Trophoblast cell (in vitro differentiated cells and primary cell): ENCODE results near the gene SLX4IP.

ENCODE experiments used
- DNase-seq, 2 donors: peaks; one replicate each; pipeline ENCODE4 v3.0.0-alpha.2; 2016
- H2AFZ ChIP-seq: 2 replicates; pipeline ENCODE4 v1.6.1; 2013; ENCODE audit warnings: low read length, moderate library complexity, mild to moderate bottlenecking; ENCODE audit not compliant: insufficient read depth, poor library complexity
- H2AK5ac ChIP-seq: 2 replicates; pipeline ENCODE4 v1.6.1; 2013; ENCODE audit warnings: mild to moderate bottlenecking, low read length
- H2BK120ac ChIP-seq: 2 replicates; pipeline ENCODE4 v1.6.1; 2013; ENCODE audit warnings: low read length, mild to moderate bottlenecking, moderate library complexity; ENCODE audit not compliant: insufficient read depth, poor library complexity
- H2BK12ac ChIP-seq: 2 replicates; pipeline ENCODE4 v1.6.1; 2013; ENCODE audit warnings: mild to moderate bottlenecking, low read length, moderate library complexity
- H2BK5ac ChIP-seq: 2 replicates; pipeline ENCODE4 v1.6.1; 2013; ENCODE audit warnings: low read length, low read depth, moderate library complexity, mild to moderate bottlenecking; ENCODE audit not compliant: poor library complexity
- H3K14ac ChIP-seq: 2 replicates; pipeline ENCODE4 v1.6.1; 2013; ENCODE audit warnings: mild to moderate bottlenecking, low read length
- H3K18ac ChIP-seq: 2 replicates; pipeline ENCODE4 v1.6.1; 2013; ENCODE audit warnings: mild to moderate bottlenecking, low read length
- H3K23ac ChIP-seq: 2 replicates; pipeline ENCODE4 v1.6.1; 2013; ENCODE audit warnings: low read length
- H3K27ac ChIP-seq: 2 replicates; pipeline ENCODE4 v1.5.1; 2013; ENCODE audit warnings: low read depth, mild to moderate bottlenecking, inconsistent platforms, low read length, moderate library complexity
- H3K27me3 ChIP-seq: 2 replicates; pipeline ENCODE4 v1.6.1; 2013; ENCODE audit warnings: inconsistent platforms, mild to moderate bottlenecking, low read length, moderate library complexity; ENCODE audit not compliant: insufficient read depth
- H3K36me3 ChIP-seq, 2 experiments: 1 replicate in 1 of 2; 2 replicates in 1 of 2; pipeline ENCODE4 v1.6.1; 2013; ENCODE audit warnings: low read length in 2 of 2, mild to moderate bottlenecking in 2 of 2, moderate library complexity in 1 of 2; ENCODE audit not compliant: insufficient read depth in 2 of 2, control insufficient read depth in 1 of 2
- H3K4ac ChIP-seq: 2 replicates; pipeline ENCODE4 v1.6.1; 2013; ENCODE audit warnings: low read depth, mild to moderate bottlenecking, low read length, moderate library complexity
- H3K4me1 ChIP-seq, 2 experiments: 1 replicate in 1 of 2; 2 replicates in 1 of 2; pipeline ENCODE4 v1.6.1; 2013; ENCODE audit warnings: low read length in 2 of 2, mild to moderate bottlenecking in 2 of 2, moderate library complexity in 1 of 2; ENCODE audit not compliant: insufficient read depth in 2 of 2, control insufficient read depth in 1 of 2
- H3K4me2 ChIP-seq: 2 replicates; pipeline ENCODE4 v1.6.1; 2013; ENCODE audit warnings: inconsistent platforms, mild to moderate bottlenecking, low read length, moderate library complexity
- H3K4me3 ChIP-seq: 2 replicates; pipeline ENCODE4 v1.5.1; 2013; ENCODE audit warnings: mild to moderate bottlenecking, low read depth, low read length, inconsistent platforms
- H3K79me1 ChIP-seq: one replicate; pipeline ENCODE4 v1.6.1; 2013; ENCODE audit warnings: low read length
- H3K79me2 ChIP-seq: 2 replicates; pipeline ENCODE4 v1.6.1; 2013; ENCODE audit warnings: low read length, mild to moderate bottlenecking; ENCODE audit not compliant: control insufficient read depth, insufficient read depth, poor library complexity
- H3K9ac ChIP-seq: 2 replicates; pipeline ENCODE4 v1.6.1; 2013; ENCODE audit warnings: mild to moderate bottlenecking, low read length
- H3K9me3 ChIP-seq: 2 replicates; pipeline ENCODE4 v1.6.1; 2013; ENCODE audit warnings: low read depth, mild to moderate bottlenecking, control low read depth, inconsistent platforms, low read length; ENCODE audit not compliant: insufficient read depth
- H4K12ac ChIP-seq: 2 replicates; pipeline ENCODE4 v1.6.1; 2013; ENCODE audit warnings: low read depth, mild to moderate bottlenecking, low read length, moderate library complexity
- H4K8ac ChIP-seq: 2 replicates; pipeline ENCODE4 v1.6.1; 2013; ENCODE audit warnings: low read depth, mild to moderate bottlenecking, low read length, moderate library complexity
- H4K91ac ChIP-seq: one replicate; pipeline ENCODE4 v1.6.1; 2013; ENCODE audit warnings: low read depth, mild to moderate bottlenecking, low read length, moderate library complexity
- WGBS: extraction: QIAGEN DNeasy Blood & Tissue Kit; methylation state at CpG from one replicate; pipeline ENCODE4 v1.1.7; 2013; ENCODE audit warnings: missing lambda C conversion rate; ENCODE audit not compliant: insufficient read length, insufficient coverage; ENCODE audit errors: extremely low coverage; 5-methylcytosine and 5-hydroxymethylcytosine counted together

Gene SLX4IP

DNA sequence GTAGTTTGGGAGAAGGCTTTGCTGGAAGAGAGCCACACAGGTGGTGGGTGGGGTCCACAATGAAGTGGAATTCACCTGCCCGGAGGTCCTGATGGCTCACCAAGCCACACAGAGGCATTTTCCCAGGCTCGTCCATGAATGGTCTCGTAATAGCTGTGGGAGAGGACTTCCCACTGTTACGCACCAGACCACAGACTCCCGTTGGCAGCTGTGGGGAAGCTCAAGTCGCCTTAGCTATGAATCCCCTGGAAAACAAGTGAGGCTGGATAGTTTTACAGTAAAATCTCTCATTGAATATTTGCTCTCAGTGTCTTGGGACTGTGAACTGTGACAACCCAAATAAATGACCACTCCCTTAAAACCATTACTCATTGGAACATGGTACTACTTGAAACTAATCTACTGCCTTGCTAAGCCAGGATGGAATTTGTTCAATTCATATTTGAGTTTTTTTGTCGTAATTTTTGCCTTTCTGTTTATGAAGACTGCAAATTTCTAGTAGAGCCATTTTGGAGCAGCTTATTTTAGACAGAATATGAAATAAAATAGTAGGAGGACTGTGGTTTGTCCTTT is 159.3 kb downstream of the SLX4IP start:
- Histone ChIP-seq H2BK12ac (no peak overlapping the region), H3K4me1 (no peaks in the 10 kb centered on the region), H2AK5ac (no peak overlapping the region), H3K27me3 (no peaks in the 10 kb centered on the region), H3K36me3 (no peaks in the 10 kb centered on the region), H3K4me3 (no peak overlapping the region), H2BK120ac (no peak overlapping the region), H3K4ac (no peak overlapping the region), H3K23ac (no peak overlapping the region), H3K79me1 (no peaks in the 10 kb centered on the region), H4K91ac (no peak overlapping the region), H3K27ac (no peak overlapping the region), H4K8ac (no peak overlapping the region), H3K4me2 (no peak overlapping the region), H3K18ac (no peak overlapping the region), H3K79me2 (no peaks in the 10 kb centered on the region), H3K14ac (no peak overlapping the region), H4K12ac (no peak overlapping the region), H3K9ac (no peak overlapping the region), H3K9me3 (no peaks in the 10 kb centered on the region), H2AFZ (no peak overlapping the region), H2BK5ac (no peak overlapping the region)
- no peak for DNase-seq
- WGBS = no CpG with 5 or more reads among the region's 7 CpGs

DNA sequence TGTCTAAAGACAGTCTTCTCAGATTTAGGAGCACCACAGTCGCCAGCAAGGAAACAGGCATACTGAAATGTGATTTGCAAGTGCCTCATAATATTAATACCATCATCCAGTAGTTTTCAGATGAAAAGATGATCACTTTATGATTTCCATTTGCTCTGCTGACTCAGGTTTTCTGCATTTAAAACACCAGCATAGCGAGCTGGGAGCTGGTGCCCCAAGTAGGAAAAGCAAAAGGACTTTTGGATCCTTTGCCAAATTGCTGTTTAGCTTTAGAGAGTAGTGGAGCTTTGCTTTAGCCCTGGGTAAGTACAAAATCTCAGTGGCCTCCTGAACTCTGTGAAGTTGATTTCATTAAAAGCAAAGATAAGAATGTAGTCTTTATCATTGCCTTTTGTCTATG is 160.2 kb downstream of the SLX4IP start:
- H2BK12ac ChIP-seq = no peak overlapping the region
- H2AK5ac ChIP-seq = no peak overlapping the region
- H3K4me3 ChIP-seq = no peak overlapping the region
- no CpG with 5 or more reads among the region's 2 CpGs for WGBS
- no peaks in the 10 kb centered on the region for H3K79me2 ChIP-seq
- no peak overlapping the region for H3K18ac ChIP-seq
- H3K27me3 ChIP-seq = no peaks in the 10 kb centered on the region
- no peak overlapping the region for H3K9ac ChIP-seq
- H2BK120ac ChIP-seq = no peak overlapping the region
- no peaks in the 10 kb centered on the region for H3K36me3 ChIP-seq
- no peak overlapping the region for H3K4me2 ChIP-seq
- no peak for DNase-seq
- H4K12ac ChIP-seq = no peak overlapping the region
- no peaks in the 10 kb centered on the region for H3K4me1 ChIP-seq
- H4K8ac ChIP-seq = no peak overlapping the region
- H3K79me1 ChIP-seq = no peaks in the 10 kb centered on the region
- no peak overlapping the region for H4K91ac ChIP-seq
- no peak overlapping the region for H2BK5ac ChIP-seq
- H3K23ac ChIP-seq = no peak overlapping the region
- H3K27ac ChIP-seq = no peak overlapping the region
- no peak overlapping the region for H3K14ac ChIP-seq
- H3K9me3 ChIP-seq = no peaks in the 10 kb centered on the region
- no peak overlapping the region for H3K4ac ChIP-seq
- no peak overlapping the region for H2AFZ ChIP-seq

DNA sequence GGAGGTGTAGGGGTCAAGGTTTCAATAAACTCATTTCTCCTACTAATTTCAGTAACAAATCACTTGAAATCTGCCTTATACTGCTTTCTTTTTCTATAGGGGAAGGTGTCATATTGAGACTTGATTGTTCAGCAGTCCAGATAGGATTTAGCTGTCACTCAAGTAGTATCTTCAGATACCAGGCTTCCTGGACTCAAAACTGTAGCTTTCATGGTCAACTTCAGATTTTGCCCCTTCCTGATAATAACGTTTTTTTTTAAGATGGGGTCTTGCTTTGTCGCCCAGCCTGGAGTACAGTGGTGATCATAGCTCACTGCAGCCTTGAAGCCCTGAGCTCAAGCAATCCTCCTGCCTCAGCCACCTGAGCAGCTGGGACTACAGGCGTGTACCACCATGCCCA is 160.9 kb downstream of the SLX4IP start:
- no peak overlapping the region for H2BK12ac ChIP-seq
- no peaks in the 10 kb centered on the region for H3K36me3 ChIP-seq
- H4K12ac ChIP-seq = no peak overlapping the region
- no peak overlapping the region for H2AFZ ChIP-seq
- no peak overlapping the region for H2AK5ac ChIP-seq
- H2BK5ac ChIP-seq = no peak overlapping the region
- H3K18ac ChIP-seq = no peak overlapping the region
- no peaks in the 10 kb centered on the region for H3K9me3 ChIP-seq
- H3K4ac ChIP-seq = no peak overlapping the region
- H3K79me1 ChIP-seq = no peaks in the 10 kb centered on the region
- H3K4me1 ChIP-seq = no peaks in the 10 kb centered on the region
- no peaks in the 10 kb centered on the region for H3K79me2 ChIP-seq
- no peak overlapping the region for H4K91ac ChIP-seq
- no peak overlapping the region for H3K4me3 ChIP-seq
- no peak overlapping the region for H3K23ac ChIP-seq
- H3K27me3 ChIP-seq = no peaks in the 10 kb centered on the region
- no peak overlapping the region for H4K8ac ChIP-seq
- H3K14ac ChIP-seq = no peak overlapping the region
- H3K27ac ChIP-seq = no peak overlapping the region
- no peak overlapping the region for H2BK120ac ChIP-seq
- no peak overlapping the region for H3K9ac ChIP-seq
- no peak overlapping the region for H3K4me2 ChIP-seq
- WGBS = no CpG with 5 or more reads among the region's 3 CpGs
- DNase-seq = no peak

DNA sequence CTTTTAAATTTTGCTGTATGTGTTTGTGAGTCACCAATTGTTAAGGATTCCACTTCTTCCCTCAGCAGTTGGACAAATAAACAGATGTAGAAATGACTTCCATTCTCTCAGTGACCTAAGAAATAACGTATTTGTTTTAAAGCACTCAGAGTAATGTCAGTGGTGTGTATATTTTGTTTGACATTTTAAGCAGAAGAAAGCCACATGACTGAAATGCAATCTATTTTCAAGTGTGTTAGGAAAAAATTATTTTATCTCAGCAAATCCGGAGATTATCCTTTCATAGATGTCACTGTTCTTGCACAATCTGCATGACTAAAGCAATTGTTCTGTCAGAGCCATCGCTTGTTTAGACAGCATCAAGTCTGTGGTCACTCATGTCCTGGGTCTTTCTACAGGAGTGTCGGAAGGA is 161.6 kb downstream of the SLX4IP start:
- no peak overlapping the region for H4K8ac ChIP-seq
- no peak overlapping the region for H3K4me3 ChIP-seq
- H2BK12ac ChIP-seq = no peak overlapping the region
- H3K4me2 ChIP-seq = no peak overlapping the region
- H3K4ac ChIP-seq = no peak overlapping the region
- no peak overlapping the region for H3K27ac ChIP-seq
- H3K4me1 ChIP-seq = no peaks in the 10 kb centered on the region
- no peak overlapping the region for H4K12ac ChIP-seq
- no CpG with 5 or more reads among the region's 4 CpGs for WGBS
- H2BK120ac ChIP-seq = no peak overlapping the region
- no peak overlapping the region for H2AK5ac ChIP-seq
- H3K79me1 ChIP-seq = no peaks in the 10 kb centered on the region
- no peaks in the 10 kb centered on the region for H3K79me2 ChIP-seq
- no peak overlapping the region for H3K9ac ChIP-seq
- H3K36me3 ChIP-seq = no peaks in the 10 kb centered on the region
- no peak overlapping the region for H2AFZ ChIP-seq
- no peaks in the 10 kb centered on the region for H3K27me3 ChIP-seq
- no peaks in the 10 kb centered on the region for H3K9me3 ChIP-seq
- no peak overlapping the region for H3K14ac ChIP-seq
- DNase-seq = peak in 1 of 2 donors; percentile 53
- no peak overlapping the region for H4K91ac ChIP-seq
- no peak overlapping the region for H3K18ac ChIP-seq
- H3K23ac ChIP-seq = no peak overlapping the region
- no peak overlapping the region for H2BK5ac ChIP-seq
